C4-2B (cell line): ENCODE measurements around the gene CRY2.

Experiments
- CTCF ChIP-seq: fragments of 450-650 bp; conservative IDR thresholded peaks from 2 replicates; pipeline ENCODE4 v1.5.1; 2017; ENCODE audit warnings: mild to moderate bottlenecking
- ZFX ChIP-seq: fragments of 450-650 bp; IDR thresholded peaks from 2 replicates; pipeline ENCODE4 v1.6.1; 2017

GRCh38 chr11:45859661-45860140 is 12.4 kb downstream of the CRY2 start:
- TF ChIP-seq CTCF: no peak
- TF ChIP-seq ZFX: no peak
